Central memory CD8-positive, alpha-beta T cell (primary cell): ENCODE data around the gene TUBGCP6.
"Not testable (repeated sequence)": the region's sequence is repeated elsewhere in the genome, so short reads cannot be mapped to it uniquely, and the experiment has no call there.

Experiments
- ATAC-seq: fragments of 150-1000 bp; cut with Tn5 transposase; replicated peaks from 2 replicates; pipeline ENCODE4 v1.10.0; 2022; ENCODE audit warnings: mild to moderate bottlenecking, moderate FRiP score, moderate number of reproducible peaks; ENCODE audit not compliant: poor library complexity, severe bottlenecking; ENCODE audit errors: extremely low read depth
- DNase-seq, 2 donors: peaks; one replicate each; pipeline ENCODE4 v3.0.0; 2021; ENCODE audit warnings: low spot score in 2 of 2
- H3K27ac Mint-ChIP-seq: one replicate; pipeline ENCODE4 v1.8.0; 2022; ENCODE audit warnings: low read depth, mild to moderate bottlenecking, moderate library complexity, mixed read lengths
- H3K27me3 Mint-ChIP-seq: one replicate; pipeline ENCODE4 v1.8.0; 2022; ENCODE audit warnings: mixed read lengths
- H3K36me3 Mint-ChIP-seq: one replicate; pipeline ENCODE4 v1.8.0; 2022; ENCODE audit warnings: mild to moderate bottlenecking, moderate library complexity, mixed read lengths; ENCODE audit not compliant: insufficient read depth
- H3K4me1 Mint-ChIP-seq: one replicate; pipeline ENCODE4 v1.8.0; 2022; ENCODE audit warnings: mixed read lengths
- H3K4me3 Mint-ChIP-seq: one replicate; pipeline ENCODE4 v1.8.0; 2022; ENCODE audit warnings: mild to moderate bottlenecking, moderate library complexity, mixed read lengths
- H3K9me3 Mint-ChIP-seq: one replicate; pipeline ENCODE4 v1.8.0; 2022; ENCODE audit warnings: mixed read lengths

Gene TUBGCP6

DNA sequence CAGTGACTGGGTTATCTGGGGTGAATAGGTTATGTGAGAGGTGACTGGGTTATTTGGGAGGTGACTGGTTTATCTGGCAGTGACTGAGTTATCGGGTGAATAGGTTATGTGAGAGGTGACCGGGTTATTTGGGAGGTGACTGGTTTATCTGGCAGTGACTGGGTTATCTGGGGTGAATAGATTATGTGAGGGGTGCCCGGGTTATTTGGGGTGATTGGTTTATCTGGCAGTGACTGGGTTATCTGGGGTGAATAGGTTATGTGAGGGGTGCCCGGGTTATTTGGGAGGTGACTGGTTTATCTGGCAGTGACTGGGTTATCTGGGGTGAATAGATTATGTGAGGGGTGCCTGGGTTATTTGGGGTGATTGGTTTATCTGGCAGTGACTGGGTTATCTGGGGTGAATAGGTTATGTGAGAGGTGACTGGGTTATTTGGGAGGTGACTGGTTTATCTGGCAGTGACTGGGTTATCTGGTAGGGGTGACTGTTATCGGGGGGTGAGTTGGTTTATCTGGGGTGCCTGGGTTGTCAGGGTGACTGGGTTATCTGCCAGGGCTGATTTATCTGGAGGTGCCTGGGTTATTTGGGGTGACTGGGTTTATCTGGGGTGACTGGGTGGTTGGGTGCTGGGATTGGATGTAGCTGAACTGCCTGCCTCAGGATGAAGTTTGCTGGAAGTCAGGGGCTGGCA, 76.2 kb downstream of the TUBGCP6 start:
- H3K27ac Mint-ChIP-seq, ATAC-seq, H3K9me3 Mint-ChIP-seq, H3K4me1 Mint-ChIP-seq, H3K36me3 Mint-ChIP-seq, DNase-seq: not testable (repeated sequence)
- peaks cover 60% of the 10 kb centered on the region for H3K27me3 Mint-ChIP-seq
- H3K4me3 Mint-ChIP-seq, result peak overlapping the region; percentile 72

- no peak for DNase-seq
- Mint-ChIP-seq H3K27ac (no peak overlapping the region), H3K4me1 (peaks cover 7% of the 10 kb centered on the region), H3K4me3 (peak overlapping the region; percentile 72), H3K27me3 (peaks cover 57% of the 10 kb centered on the region), H3K36me3 (peaks cover 4% of the 10 kb centered on the region), H3K9me3 (no peaks in the 10 kb centered on the region)
- ATAC-seq, result no peak
Measured at GRCh38 chr22:50167689-50168489, 76.9 kb downstream of the TUBGCP6 start.
